HG02870 (cell line): ENCODE results near the gene EID3.
A peak's percentile ranks its signal among the peaks of the same experiment; 100 is the strongest.
"Not testable (repeated sequence)": the region's sequence is repeated elsewhere in the genome, so short reads cannot be mapped to it uniquely, and the experiment has no call there.

Experiments
- ATAC-seq: cut with Tn5 transposase; IDR thresholded peaks from one replicate; pipeline ENCODE4 v1.9.1; 2021; ENCODE audit warnings: mild to moderate bottlenecking, moderate library complexity; ENCODE audit not compliant: unreplicated experiment

Gene EID3

GRCh38 chr12:104303538-104304151 is at the start of gene EID3:
TSS of gene EID3 (plus strand) at chr12:104303739. CDS start at chr12:104303935, 196 bp downstream.
- peak; percentile 87 for ATAC-seq

GRCh38 chr12:104257913-104258472 is 45.5 kb upstream of the EID3 start:
- no peak for ATAC-seq

GRCh38 chr12:104258476-104259067 is 45.0 kb upstream of the EID3 start:
- no peak for ATAC-seq

- ATAC-seq: no peak
These were observed 40.5 kb upstream of the EID3 start for GRCh38 chr12:104263026-104263425.

GRCh38 chr12:104263580-104264358 is 39.8 kb upstream of the EID3 start:
- no peak for ATAC-seq

- ATAC-seq: not testable (repeated sequence)
These were observed 38.1 kb upstream of the EID3 start for GRCh38 chr12:104265436-104265835.

- no peak for ATAC-seq
These were observed 30.6 kb upstream of the EID3 start for GRCh38 chr12:104272938-104273337.

- no peak for ATAC-seq
These were observed 30.0 kb upstream of the EID3 start for GRCh38 chr12:104273503-104273902.

GRCh38 chr12:104274811-104275210 is 28.7 kb upstream of the EID3 start:
- ATAC-seq: no peak

GRCh38 chr12:104275689-104276088 is 27.9 kb upstream of the EID3 start:
- no peak for ATAC-seq

- no peak for ATAC-seq
These were observed 27.0 kb upstream of the EID3 start for GRCh38 chr12:104276273-104277131.

- no peak for ATAC-seq
These were observed 24.4 kb upstream of the EID3 start for GRCh38 chr12:104279164-104279563.

GRCh38 chr12:104280111-104280510 is 23.4 kb upstream of the EID3 start:
- no peak for ATAC-seq

GRCh38 chr12:104280717-104281458 is 22.7 kb upstream of the EID3 start:
- no peak for ATAC-seq

- no peak for ATAC-seq
These were observed 21.9 kb upstream of the EID3 start for GRCh38 chr12:104281636-104282035.

- ATAC-seq: no peak
These were observed 21.4 kb upstream of the EID3 start for GRCh38 chr12:104282109-104282508.

- no peak for ATAC-seq
These were observed 17.6 kb upstream of the EID3 start for GRCh38 chr12:104285740-104286515.

GRCh38 chr12:104286516-104287482 is 16.7 kb upstream of the EID3 start:
- peak; percentile 90 for ATAC-seq
